ENCODE measurements around the gene FREM2. TPM values are rescaled to one million over a fixed set of nuclear protein-coding genes. Genes with fewer than 3 reads are reported as not detected.

FREM2 gene
- total and polyA plus RNA-seq, 2 of the 4 experiments (the other 2 are of a cell fraction): not detected

DNA sequence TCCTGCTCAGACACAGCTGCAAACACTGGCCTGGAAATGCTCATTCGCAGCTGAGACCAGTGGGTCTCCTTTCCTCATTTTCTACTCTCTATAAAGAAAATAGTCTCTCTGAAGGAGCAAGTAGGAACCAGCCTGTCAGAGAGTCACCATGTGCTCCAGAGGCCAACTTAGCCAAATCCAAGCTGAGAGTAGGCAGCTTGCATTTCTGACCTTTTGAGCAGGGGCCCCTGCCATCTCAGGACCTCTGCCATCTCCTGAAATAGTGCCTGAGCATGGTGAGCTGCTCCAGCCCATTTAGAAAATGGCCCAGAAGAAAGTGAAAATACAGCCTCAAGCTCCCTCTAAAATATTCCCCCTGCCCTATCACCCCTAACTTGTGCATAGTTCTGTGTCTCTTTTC is 208.2 kb downstream of the FREM2 start:
- Histone ChIP-seq H3K4me3 (ENCODE audit: insufficient read depth, low read depth, low read length) (no peak overlapping the region), H3K27ac (ENCODE audit: insufficient read depth, low read length) (no peak overlapping the region), H3K18ac (ENCODE audit: low read depth, low read length) (no peak overlapping the region), H3K79me1 (ENCODE audit: low read depth in 1 of 2, low read length in 2 of 2) (no peaks in the 10 kb centered on the region), H3K9me3 (ENCODE audit: control insufficient read depth, insufficient read depth, low read length) (no peaks in the 10 kb centered on the region), H2AK5ac (ENCODE audit: low read depth, low read length) (no peak overlapping the region), H2AK9ac (replicated peaks; ENCODE audit: low read depth, low read length, poor library complexity) (no peak overlapping the region), H3K4me2 (ENCODE audit: low read depth, low read length) (no peak overlapping the region), H3K14ac (replicated peaks; ENCODE audit: low read depth, low read length) (no peak overlapping the region), H3K9me1 (ENCODE audit: insufficient read depth, low read length) (no peaks in the 10 kb centered on the region), H3K27me3 (ENCODE audit: control insufficient read depth, insufficient read depth, low read length) (no peaks in the 10 kb centered on the region), H3K4me1 (ENCODE audit: control insufficient read depth, insufficient read depth, low read length) (no peaks in the 10 kb centered on the region), H4K8ac (ENCODE audit: low read depth in 2 of 2, low read length in 2 of 2) (no peak overlapping the region), H4K5ac (ENCODE audit: low read depth, low read length) (no peak overlapping the region), H2BK5ac (ENCODE audit: low read depth, low read length, poor library complexity, severe bottlenecking) (no peak overlapping the region), H2BK15ac (ENCODE audit: low read depth, low read length) (no peak overlapping the region), H4K91ac (ENCODE audit: insufficient read depth, low read depth, low read length) (no peak overlapping the region), H3K36me3 (ENCODE audit: control insufficient read depth, insufficient read depth, low read length) (no peaks in the 10 kb centered on the region), H2AFZ (replicated peaks; ENCODE audit: low read length, poor library complexity) (no peak overlapping the region), H2BK20ac (ENCODE audit: low read depth, low read length) (no peak overlapping the region), H4K20me1 (ENCODE audit: insufficient read depth, low read length) (no peaks in the 10 kb centered on the region), H3K4ac (ENCODE audit: low read depth, low read length) (no peak overlapping the region), H3K56ac (ENCODE audit: extremely low read depth, insufficient read depth, low read length) (no peak overlapping the region), H2BK120ac (ENCODE audit: low read depth, low read length) (no peak overlapping the region), H3K9ac (ENCODE audit: low read depth, low read length) (no peak overlapping the region), H3K23ac (ENCODE audit: low read depth, low read length) (no peak overlapping the region)
- intact Hi-C loops (cut with micrococcal nuclease) (no loop called here), dilution Hi-C loops (cut with HindIII; ENCODE audit: low sequenced_read_pairs, unreplicated experiment) (no loop called here), in situ Hi-C loops (cut with MboI; ENCODE audit: low sequenced_read_pairs) (no loop called here)
- POLR2A ChIA-PET (ENCODE audit: unreplicated experiment): no interaction called here
- BruUV-seq (replicated peaks): no TSS peak
- WGBS, 2 experiments (ENCODE audit: extremely low coverage in 2 of 2, insufficient read length in 1 of 2): no CpG with 5 or more reads among the region's 1 CpG
- ATAC-seq (ENCODE audit: low read depth): no peak
- TF ChIP-seq FOS (IDR thresholded peaks at IDR 0.05; ENCODE audit: low read depth, low read length): no peak
- no peak for TF ChIP-seq SMC3 (IDR thresholded peaks at IDR 0.05; ENCODE audit: low read depth, low read length)
- no peak for TF ChIP-seq MXI1 (IDR thresholded peaks at IDR 0.05; ENCODE audit: borderline replicate concordance, low read depth, low read length)
- TF ChIP-seq, protein P1, sequence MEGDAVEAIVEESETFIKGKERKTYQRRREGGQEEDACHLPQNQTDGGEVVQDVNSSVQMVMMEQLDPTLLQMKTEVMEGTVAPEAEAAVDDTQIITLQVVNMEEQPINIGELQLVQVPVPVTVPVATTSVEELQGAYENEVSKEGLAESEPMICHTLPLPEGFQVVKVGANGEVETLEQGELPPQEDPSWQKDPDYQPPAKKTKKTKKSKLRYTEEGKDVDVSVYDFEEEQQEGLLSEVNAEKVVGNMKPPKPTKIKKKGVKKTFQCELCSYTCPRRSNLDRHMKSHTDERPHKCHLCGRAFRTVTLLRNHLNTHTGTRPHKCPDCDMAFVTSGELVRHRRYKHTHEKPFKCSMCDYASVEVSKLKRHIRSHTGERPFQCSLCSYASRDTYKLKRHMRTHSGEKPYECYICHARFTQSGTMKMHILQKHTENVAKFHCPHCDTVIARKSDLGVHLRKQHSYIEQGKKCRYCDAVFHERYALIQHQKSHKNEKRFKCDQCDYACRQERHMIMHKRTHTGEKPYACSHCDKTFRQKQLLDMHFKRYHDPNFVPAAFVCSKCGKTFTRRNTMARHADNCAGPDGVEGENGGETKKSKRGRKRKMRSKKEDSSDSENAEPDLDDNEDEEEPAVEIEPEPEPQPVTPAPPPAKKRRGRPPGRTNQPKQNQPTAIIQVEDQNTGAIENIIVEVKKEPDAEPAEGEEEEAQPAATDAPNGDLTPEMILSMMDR (conservative IDR thresholded peaks at IDR 0.05; ENCODE audit: low read depth, low read length): no peak
- TF ChIP-seq RAD21 (IDR thresholded peaks at IDR 0.05; ENCODE audit: low read length): no peak
- DNase-seq: no peak
- CTCF ChIA-PET: no interaction called here

Data from IMR-90 (cell line).